ENCODE results near the gene ROR2. TPM values are rescaled to one million over a fixed set of nuclear protein-coding genes. Genes with fewer than 3 reads are reported as not detected.

Gene ROR2
- total and polyA plus RNA-seq, 2 of the 13 experiments (the other 11 are each of a cell fraction or from before 2014, with no cell fraction given), result not detected

DNA sequence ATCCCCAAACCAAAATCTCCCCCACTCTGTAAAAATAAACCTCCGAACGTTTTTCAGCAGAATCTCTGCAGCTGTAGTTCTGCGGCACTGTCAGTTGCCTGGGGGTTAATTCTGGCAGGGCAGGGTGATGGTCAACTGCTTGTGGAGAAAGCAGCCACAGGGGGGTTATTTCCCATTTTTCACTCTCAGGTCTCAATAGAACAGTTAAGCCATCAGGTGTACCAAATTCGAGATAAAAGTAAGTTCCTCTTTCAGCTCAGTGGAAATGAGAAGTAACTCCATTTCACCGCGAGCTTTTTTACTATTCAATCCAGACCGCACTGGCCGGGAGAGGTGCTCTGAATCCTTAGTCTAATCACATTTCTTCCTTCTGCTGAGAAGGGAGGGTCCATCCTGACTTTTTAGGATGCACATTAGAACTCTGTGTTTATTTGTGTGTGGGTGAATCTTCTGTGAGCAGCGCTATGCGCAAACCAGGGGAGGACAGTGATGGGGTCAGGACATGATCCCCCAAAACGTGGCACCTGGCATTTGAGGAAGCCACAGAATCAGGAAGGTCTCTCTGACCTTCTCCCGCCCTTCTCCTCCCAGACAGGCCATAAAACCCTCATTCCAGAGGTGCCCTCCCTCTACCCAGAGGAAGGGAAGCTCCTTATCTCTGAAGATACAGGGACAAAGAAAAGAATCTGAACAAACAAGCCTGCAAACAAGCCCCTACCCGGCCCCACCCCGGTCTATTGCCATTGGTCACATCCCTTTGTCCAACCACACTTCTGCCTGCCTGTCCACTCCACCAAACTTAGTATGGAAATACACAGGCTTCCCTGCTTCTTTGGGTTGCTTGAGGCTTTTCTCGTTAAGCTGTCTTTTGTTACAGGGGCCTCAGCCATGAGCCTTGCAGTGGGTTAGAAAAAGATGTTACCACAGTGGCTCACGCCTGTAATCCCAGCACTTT, 229.0 kb downstream of the ROR2 start:
- CTCF ChIA-PET (ENCODE audit: low intra/inter-chr PET ratio, low total read pairs), result no interaction called here
- ATAC-seq (no peak), FAIRE-seq (no peak)

More for the DNA sequence above, 229.0 kb downstream of the ROR2 start:
- WGBS (ENCODE audit: low lambda C conversion rate), result 29% methylated on average over 16 of the region's 16 CpGs
- TF ChIP-seq ZNF746 (CRISPR knock-in tag; IDR thresholded peaks at IDR 0.05), result no peak
- no peak for TF ChIP-seq POLR2AphosphoS2 (IDR thresholded peaks at IDR 0.05; ENCODE audit: low read depth, low read length)
- TF ChIP-seq ZNF615 (CRISPR knock-in tag; IDR thresholded peaks at IDR 0.05; ENCODE audit: borderline replicate concordance), result no peak
- no peak for TF ChIP-seq BORCS8-MEF2B (CRISPR knock-in tag; IDR thresholded peaks at IDR 0.05)
- no peak for TF ChIP-seq RBFOX2 (IDR thresholded peaks at IDR 0.05; ENCODE audit: low read depth, low read length)
- no peak for TF ChIP-seq KLF6 (CRISPR knock-in tag; IDR thresholded peaks at IDR 0.05)
- TF ChIP-seq RXRA (CRISPR knock-in tag; IDR thresholded peaks at IDR 0.05), result no peak
- TF ChIP-seq ZNF274 (CRISPR knock-in tag; IDR thresholded peaks at IDR 0.05), result no peak
- no peak for TF ChIP-seq AGO1 (IDR thresholded peaks at IDR 0.05; ENCODE audit: low read depth, low read length, poor library complexity, severe bottlenecking)
- TF ChIP-seq CHD4 (IDR thresholded peaks at IDR 0.05; ENCODE audit: borderline replicate concordance, low read length), result no peak
- TF ChIP-seq, protein P1, sequence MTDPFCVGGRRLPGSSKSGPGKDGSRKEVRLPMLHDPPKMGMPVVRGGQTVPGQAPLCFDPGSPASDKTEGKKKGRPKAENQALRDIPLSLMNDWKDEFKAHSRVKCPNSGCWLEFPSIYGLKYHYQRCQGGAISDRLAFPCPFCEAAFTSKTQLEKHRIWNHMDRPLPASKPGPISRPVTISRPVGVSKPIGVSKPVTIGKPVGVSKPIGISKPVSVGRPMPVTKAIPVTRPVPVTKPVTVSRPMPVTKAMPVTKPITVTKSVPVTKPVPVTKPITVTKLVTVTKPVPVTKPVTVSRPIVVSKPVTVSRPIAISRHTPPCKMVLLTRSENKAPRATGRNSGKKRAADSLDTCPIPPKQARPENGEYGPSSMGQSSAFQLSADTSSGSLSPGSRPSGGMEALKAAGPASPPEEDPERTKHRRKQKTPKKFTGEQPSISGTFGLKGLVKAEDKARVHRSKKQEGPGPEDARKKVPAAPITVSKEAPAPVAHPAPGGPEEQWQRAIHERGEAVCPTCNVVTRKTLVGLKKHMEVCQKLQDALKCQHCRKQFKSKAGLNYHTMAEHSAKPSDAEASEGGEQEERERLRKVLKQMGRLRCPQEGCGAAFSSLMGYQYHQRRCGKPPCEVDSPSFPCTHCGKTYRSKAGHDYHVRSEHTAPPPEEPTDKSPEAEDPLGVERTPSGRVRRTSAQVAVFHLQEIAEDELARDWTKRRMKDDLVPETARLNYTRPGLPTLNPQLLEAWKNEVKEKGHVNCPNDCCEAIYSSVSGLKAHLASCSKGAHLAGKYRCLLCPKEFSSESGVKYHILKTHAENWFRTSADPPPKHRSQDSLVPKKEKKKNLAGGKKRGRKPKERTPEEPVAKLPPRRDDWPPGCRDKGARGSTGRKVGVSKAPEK (CRISPR knock-in tag; IDR thresholded peaks at IDR 0.05; ENCODE audit: borderline replicate concordance), result no peak
- TF ChIP-seq GATAD2A (CRISPR knock-in tag; IDR thresholded peaks at IDR 0.05), result no peak
- TF ChIP-seq, protein P2, sequence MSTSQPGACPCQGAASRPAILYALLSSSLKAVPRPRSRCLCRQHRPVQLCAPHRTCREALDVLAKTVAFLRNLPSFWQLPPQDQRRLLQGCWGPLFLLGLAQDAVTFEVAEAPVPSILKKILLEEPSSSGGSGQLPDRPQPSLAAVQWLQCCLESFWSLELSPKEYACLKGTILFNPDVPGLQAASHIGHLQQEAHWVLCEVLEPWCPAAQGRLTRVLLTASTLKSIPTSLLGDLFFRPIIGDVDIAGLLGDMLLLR (CRISPR knock-in tag; IDR thresholded peaks at IDR 0.05), result no peak
- Histone ChIP-seq H3K4me1 (ENCODE audit: insufficient read depth, low read length) (no peaks in the 10 kb centered on the region), H4K20me1 (ENCODE audit: insufficient read depth, low read length) (no peaks in the 10 kb centered on the region), H3K27ac (ENCODE audit: extremely low read length, insufficient read depth, low read length) (no peak overlapping the region), H3K9me3 (ENCODE audit: low read length) (no peaks in the 10 kb centered on the region), H3K4me3 (replicated peaks in 1 of 3; ENCODE audit: insufficient read depth in 1 of 3, low read depth in 2 of 3, low read length in 3 of 3) (no peak overlapping the region), H3K9ac (ENCODE audit: insufficient read depth, low read depth, low read length) (no peak overlapping the region), H3K79me2 (ENCODE audit: insufficient read depth, low read length) (no peaks in the 10 kb centered on the region), H2AFZ (ENCODE audit: low read length) (no peak overlapping the region), H3K27me3 (ENCODE audit: control insufficient read depth in 1 of 2, insufficient read depth in 2 of 2, low read length in 2 of 2) (peaks cover 5 to 29% of the 10 kb centered on the region in 2 experiments; a peak in 4 of 5 replicates), H3K4me2 (ENCODE audit: low read depth, low read length) (no peak overlapping the region), H3K36me3 (replicated peaks in 1 of 2; ENCODE audit: control insufficient read depth in 1 of 2, insufficient read depth in 2 of 2, low read length in 2 of 2) (no peaks in the 10 kb centered on the region)
- POLR2A ChIA-PET, result no interaction called here
- BruUV-seq (replicated peaks), result no TSS peak
- in situ Hi-C loops (cut with HindIII; ENCODE audit: extremely low pct_ligation_motif_present, low pct_unique_long_range_greater_than_20kb), result no loop called here
- intact Hi-C loops (cut with micrococcal nuclease; ENCODE audit: unreplicated experiment), result no loop called here
- DNase-seq (ENCODE audit: low spot score), result no peak
